Measurements from ENCODE around the gene ACO2.
"Not testable (repeated sequence)": the region's sequence is repeated elsewhere in the genome, so short reads cannot be mapped to it uniquely, and the experiment has no call there.

The ACO2 gene

GRCh38 chr22:41555325-41555982 is 86.5 kb downstream of the ACO2 start:
- H3K36me3 ChIP-seq (ENCODE audit: low read depth): no peaks in the 10 kb centered on the region
- H3K4me3 ChIP-seq (ENCODE audit: severe bottlenecking): no peak overlapping the region
- no peaks in the 10 kb centered on the region for H3K9me3 ChIP-seq (ENCODE audit: severe bottlenecking)
- no peak for ATAC-seq (ENCODE audit: low read depth)
- H3K4me1 ChIP-seq (ENCODE audit: insufficient read depth, poor library complexity, severe bottlenecking): no peaks in the 10 kb centered on the region
- no peak for DNase-seq (ENCODE audit: low spot score)
- H3K27me3 ChIP-seq (ENCODE audit: insufficient read depth, poor library complexity, severe bottlenecking): no peaks in the 10 kb centered on the region
- H3K27ac ChIP-seq (ENCODE audit: poor library complexity, severe bottlenecking): no peak overlapping the region
- TF ChIP-seq CTCF (IDR thresholded peaks at IDR 0.05; ENCODE audit: poor library complexity, severe bottlenecking): no peak

GRCh38 chr22:41556561-41556960 is 87.6 kb downstream of the ACO2 start:
- no peak for TF ChIP-seq CTCF (IDR thresholded peaks at IDR 0.05; ENCODE audit: poor library complexity, severe bottlenecking)
- Histone ChIP-seq H3K9me3 (ENCODE audit: severe bottlenecking) (no peaks in the 10 kb centered on the region), H3K27ac (ENCODE audit: poor library complexity, severe bottlenecking) (no peak overlapping the region), H3K4me3 (ENCODE audit: severe bottlenecking) (no peak overlapping the region), H3K27me3 (ENCODE audit: insufficient read depth, poor library complexity, severe bottlenecking) (no peaks in the 10 kb centered on the region), H3K36me3 (ENCODE audit: low read depth) (no peaks in the 10 kb centered on the region), H3K4me1 (ENCODE audit: insufficient read depth, poor library complexity, severe bottlenecking) (peaks cover 4% of the 10 kb centered on the region)
- no peak for ATAC-seq (ENCODE audit: low read depth)
- no peak for DNase-seq (ENCODE audit: low spot score)

GRCh38 chr22:41557401-41558240 is 88.7 kb downstream of the ACO2 start:
- no peak for TF ChIP-seq CTCF (IDR thresholded peaks at IDR 0.05; ENCODE audit: poor library complexity, severe bottlenecking)
- Histone ChIP-seq H3K9me3 (ENCODE audit: severe bottlenecking) (no peaks in the 10 kb centered on the region), H3K36me3 (ENCODE audit: low read depth) (no peaks in the 10 kb centered on the region), H3K27ac (ENCODE audit: poor library complexity, severe bottlenecking) (no peak overlapping the region), H3K4me1 (ENCODE audit: insufficient read depth, poor library complexity, severe bottlenecking) (peaks cover 4% of the 10 kb centered on the region), H3K4me3 (ENCODE audit: severe bottlenecking) (no peak overlapping the region), H3K27me3 (ENCODE audit: insufficient read depth, poor library complexity, severe bottlenecking) (no peaks in the 10 kb centered on the region)
- ATAC-seq (ENCODE audit: low read depth): peak; percentile 37; the same call in 1 of the 3 replicates
- DNase-seq (ENCODE audit: low spot score): no peak

- not testable (repeated sequence) for H3K4me1 ChIP-seq (ENCODE audit: insufficient read depth, poor library complexity, severe bottlenecking); H3K4me3 ChIP-seq (ENCODE audit: severe bottlenecking); ATAC-seq (ENCODE audit: low read depth); H3K9me3 ChIP-seq (ENCODE audit: severe bottlenecking); H3K27ac ChIP-seq (ENCODE audit: poor library complexity, severe bottlenecking); H3K27me3 ChIP-seq (ENCODE audit: insufficient read depth, poor library complexity, severe bottlenecking); H3K36me3 ChIP-seq (ENCODE audit: low read depth); DNase-seq (ENCODE audit: low spot score)
Observed at GRCh38 chr22:41558241-41558630, 89.3 kb downstream of the ACO2 start.

GRCh38 chr22:41560095-41560471 is 91.2 kb downstream of the ACO2 start:
- H3K27ac ChIP-seq (ENCODE audit: poor library complexity, severe bottlenecking): no peak overlapping the region
- no peak for TF ChIP-seq CTCF (IDR thresholded peaks at IDR 0.05; ENCODE audit: poor library complexity, severe bottlenecking)
- DNase-seq (ENCODE audit: low spot score) (no peak), ATAC-seq (ENCODE audit: low read depth) (no peak)
- H3K36me3 ChIP-seq (ENCODE audit: low read depth): no peaks in the 10 kb centered on the region
- peaks cover 20% of the 10 kb centered on the region for H3K4me1 ChIP-seq (ENCODE audit: insufficient read depth, poor library complexity, severe bottlenecking)
- H3K27me3 ChIP-seq (ENCODE audit: insufficient read depth, poor library complexity, severe bottlenecking): no peaks in the 10 kb centered on the region
- H3K9me3 ChIP-seq (ENCODE audit: severe bottlenecking): no peaks in the 10 kb centered on the region
- H3K4me3 ChIP-seq (ENCODE audit: severe bottlenecking): no peak overlapping the region
